DMS 273 treated with DMSO at 0.1 percent for 48 hours (cell line): Measurements from ENCODE around the gene WDR18.
"Not testable (repeated sequence)": the region's sequence is repeated elsewhere in the genome, so short reads cannot be mapped to it uniquely, and the experiment has no call there.

Source experiments
- DNase-seq: peaks from one replicate; lab custom pipeline; 2025; lab: John Stamatoyannopoulos, UW

The WDR18 gene

GRCh38 chr19:950352-951066, 33.6 kb upstream of the WDR18 start:
- no peak for DNase-seq

GRCh38 chr19:952049-952679, 32.0 kb upstream of the WDR18 start:
- DNase-seq, result no peak

GRCh38 chr19:952680-953444, 31.3 kb upstream of the WDR18 start:
- no peak for DNase-seq

- DNase-seq, result no peak
These were observed 30.5 kb upstream of the WDR18 start for GRCh38 chr19:953445-954271.

- DNase-seq, result no peak
These were observed 29.9 kb upstream of the WDR18 start for GRCh38 chr19:954272-954671.

GRCh38 chr19:954672-955494, 29.3 kb upstream of the WDR18 start:
- no peak for DNase-seq

GRCh38 chr19:955803-956765, 28.1 kb upstream of the WDR18 start:
- no peak for DNase-seq

- DNase-seq, result no peak
These were observed 27.2 kb upstream of the WDR18 start for GRCh38 chr19:956766-957440.

GRCh38 chr19:957578-957977, 26.6 kb upstream of the WDR18 start:
- not testable (repeated sequence) for DNase-seq

GRCh38 chr19:958967-959855, 24.9 kb upstream of the WDR18 start:
- no peak for DNase-seq

- DNase-seq, result no peak
These were observed 24.1 kb upstream of the WDR18 start for GRCh38 chr19:960020-960419.

- no peak for DNase-seq
These were observed 23.6 kb upstream of the WDR18 start for GRCh38 chr19:960601-960938.

- DNase-seq, result no peak
These were observed 22.1 kb upstream of the WDR18 start for GRCh38 chr19:961866-962620.

GRCh38 chr19:962683-963400, 21.3 kb upstream of the WDR18 start:
- DNase-seq, result no peak

- no peak for DNase-seq
These were observed 20.6 kb upstream of the WDR18 start for GRCh38 chr19:963486-963951.

GRCh38 chr19:964116-964520, 20.0 kb upstream of the WDR18 start:
- no peak for DNase-seq
